ENCODE data around the gene LDLRAD3.

Gene LDLRAD3

DNA sequence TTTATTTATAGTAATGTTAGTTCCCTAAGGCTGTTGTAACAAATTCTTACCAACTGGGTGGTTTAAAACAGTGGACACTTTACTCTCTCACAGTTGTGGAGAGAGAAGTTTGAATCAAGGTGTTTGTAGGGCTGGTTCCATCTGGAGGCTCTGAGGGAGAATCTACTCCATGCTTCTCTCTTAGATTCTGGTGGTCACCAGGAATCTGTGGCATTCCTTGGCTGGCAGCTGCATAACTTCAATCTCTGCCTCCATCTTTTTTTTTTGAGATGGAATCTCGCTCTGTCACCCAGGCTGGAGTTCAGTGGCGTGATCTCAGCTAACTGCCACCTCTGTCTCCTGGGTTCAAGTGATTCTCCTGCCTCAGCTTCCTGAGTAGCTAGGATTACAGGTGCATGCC, 46.3 kb downstream of the LDLRAD3 start:
- no peak for TF ChIP-seq EZH2phosphoT487 (IDR thresholded peaks at IDR 0.05; ENCODE audit: borderline replicate concordance, low read length)
- TF ChIP-seq, protein P1, sequence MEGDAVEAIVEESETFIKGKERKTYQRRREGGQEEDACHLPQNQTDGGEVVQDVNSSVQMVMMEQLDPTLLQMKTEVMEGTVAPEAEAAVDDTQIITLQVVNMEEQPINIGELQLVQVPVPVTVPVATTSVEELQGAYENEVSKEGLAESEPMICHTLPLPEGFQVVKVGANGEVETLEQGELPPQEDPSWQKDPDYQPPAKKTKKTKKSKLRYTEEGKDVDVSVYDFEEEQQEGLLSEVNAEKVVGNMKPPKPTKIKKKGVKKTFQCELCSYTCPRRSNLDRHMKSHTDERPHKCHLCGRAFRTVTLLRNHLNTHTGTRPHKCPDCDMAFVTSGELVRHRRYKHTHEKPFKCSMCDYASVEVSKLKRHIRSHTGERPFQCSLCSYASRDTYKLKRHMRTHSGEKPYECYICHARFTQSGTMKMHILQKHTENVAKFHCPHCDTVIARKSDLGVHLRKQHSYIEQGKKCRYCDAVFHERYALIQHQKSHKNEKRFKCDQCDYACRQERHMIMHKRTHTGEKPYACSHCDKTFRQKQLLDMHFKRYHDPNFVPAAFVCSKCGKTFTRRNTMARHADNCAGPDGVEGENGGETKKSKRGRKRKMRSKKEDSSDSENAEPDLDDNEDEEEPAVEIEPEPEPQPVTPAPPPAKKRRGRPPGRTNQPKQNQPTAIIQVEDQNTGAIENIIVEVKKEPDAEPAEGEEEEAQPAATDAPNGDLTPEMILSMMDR (IDR thresholded peaks at IDR 0.05; ENCODE audit: low read depth, low read length, poor library complexity, severe bottlenecking), result no peak
- Histone ChIP-seq H3K4me1 (ENCODE audit: control insufficient read depth, low read length) (no peaks in the 10 kb centered on the region), H3F3A (ENCODE audit: control insufficient read depth, insufficient read depth) (no peaks in the 10 kb centered on the region), H3K79me2 (ENCODE audit: control insufficient read depth, low read length) (no peaks in the 10 kb centered on the region), H3K27me3 (ENCODE audit: control insufficient read depth, low read length) (no peaks in the 10 kb centered on the region), H3K36me3 (ENCODE audit: control insufficient read depth, low read length) (no peaks in the 10 kb centered on the region), H3K9me2 (replicated peaks; ENCODE audit: control insufficient read depth, low read length) (no peaks in the 10 kb centered on the region), H3K9me3 (ENCODE audit: control insufficient read depth, insufficient read depth, low read length) (no peaks in the 10 kb centered on the region; the same call in 1 of the 2 replicates), H3K4me3 (ENCODE audit: low read length) (no peak overlapping the region), H3K4me2 (ENCODE audit: low read length) (no peak overlapping the region), H3K27ac (ENCODE audit: low read depth, low read length) (no peak overlapping the region), H4K20me1 (ENCODE audit: control insufficient read depth, insufficient read depth, low read depth, low read length) (no peaks in the 10 kb centered on the region)

DNA sequence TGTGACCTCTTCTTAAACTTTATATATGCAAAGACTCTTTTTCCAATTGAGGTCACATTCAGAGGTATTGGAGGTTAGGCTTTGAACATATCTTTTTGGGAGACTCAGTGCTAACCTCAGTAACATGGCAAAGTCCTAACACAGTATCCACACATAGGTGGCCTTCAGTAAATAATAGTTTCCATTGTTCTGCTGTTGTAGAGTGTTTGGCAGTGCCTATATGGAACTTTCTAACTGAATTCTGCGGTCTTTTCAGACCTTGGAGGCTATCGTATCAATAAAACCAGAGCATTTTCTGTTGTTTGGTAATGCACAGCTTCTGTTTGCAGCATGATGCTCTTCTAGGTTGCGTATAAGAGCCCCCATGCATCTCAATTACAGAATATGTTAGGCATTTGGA, 47.0 kb downstream of the LDLRAD3 start:
- no peaks in the 10 kb centered on the region for H3K9me3 ChIP-seq (ENCODE audit: control insufficient read depth, insufficient read depth, low read length)
- H3K36me3 ChIP-seq (ENCODE audit: control insufficient read depth, low read length), result no peaks in the 10 kb centered on the region
- no peaks in the 10 kb centered on the region for H3K4me1 ChIP-seq (ENCODE audit: control insufficient read depth, low read length)
- TF ChIP-seq, protein P1 (IDR thresholded peaks at IDR 0.05; ENCODE audit: low read depth, low read length, poor library complexity, severe bottlenecking), result no peak
- no peak for TF ChIP-seq EZH2phosphoT487 (IDR thresholded peaks at IDR 0.05; ENCODE audit: borderline replicate concordance, low read length)
- H3K9me2 ChIP-seq (replicated peaks; ENCODE audit: control insufficient read depth, low read length), result no peaks in the 10 kb centered on the region
- no peaks in the 10 kb centered on the region for H3K27me3 ChIP-seq (ENCODE audit: control insufficient read depth, low read length)
- H3K4me2 ChIP-seq (ENCODE audit: low read length), result no peak overlapping the region
- no peaks in the 10 kb centered on the region for H3F3A ChIP-seq (ENCODE audit: control insufficient read depth, insufficient read depth)
- H3K79me2 ChIP-seq (ENCODE audit: control insufficient read depth, low read length), result no peaks in the 10 kb centered on the region
- no peak overlapping the region for H3K4me3 ChIP-seq (ENCODE audit: low read length)
- H3K27ac ChIP-seq (ENCODE audit: low read depth, low read length), result no peak overlapping the region
- no peaks in the 10 kb centered on the region for H4K20me1 ChIP-seq (ENCODE audit: control insufficient read depth, insufficient read depth, low read depth, low read length)

DNA sequence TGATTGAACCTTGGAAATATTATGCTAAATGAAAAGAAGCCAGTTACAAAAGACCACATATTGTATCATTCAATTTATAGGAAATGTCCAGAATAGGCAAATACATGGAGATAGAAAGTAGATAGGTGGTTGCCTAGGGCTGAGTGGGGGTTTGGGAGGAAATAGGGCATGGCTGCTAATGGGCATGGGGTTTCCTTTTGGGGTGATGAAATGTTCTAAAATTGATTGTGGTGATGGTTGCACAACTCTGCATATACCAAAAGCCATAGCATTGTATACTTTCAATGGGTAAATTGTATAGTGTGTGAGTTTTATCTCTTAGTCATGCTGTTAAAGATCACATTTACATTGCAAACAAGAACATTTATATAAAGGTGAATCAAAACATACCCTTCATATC, 48.7 kb downstream of the LDLRAD3 start:
- H3K79me2 ChIP-seq (ENCODE audit: control insufficient read depth, low read length), result no peaks in the 10 kb centered on the region
- no peak overlapping the region for H3K27ac ChIP-seq (ENCODE audit: low read depth, low read length)
- H3K27me3 ChIP-seq (ENCODE audit: control insufficient read depth, low read length), result no peaks in the 10 kb centered on the region
- H3K9me2 ChIP-seq (replicated peaks; ENCODE audit: control insufficient read depth, low read length), result no peaks in the 10 kb centered on the region
- no peaks in the 10 kb centered on the region for H3K4me1 ChIP-seq (ENCODE audit: control insufficient read depth, low read length)
- no peaks in the 10 kb centered on the region for H3K36me3 ChIP-seq (ENCODE audit: control insufficient read depth, low read length)
- H3K4me3 ChIP-seq (ENCODE audit: low read length), result no peak overlapping the region
- no peaks in the 10 kb centered on the region for H3K9me3 ChIP-seq (ENCODE audit: control insufficient read depth, insufficient read depth, low read length)
- H3F3A ChIP-seq (ENCODE audit: control insufficient read depth, insufficient read depth), result no peaks in the 10 kb centered on the region
- TF ChIP-seq EZH2phosphoT487 (IDR thresholded peaks at IDR 0.05; ENCODE audit: borderline replicate concordance, low read length), result no peak
- TF ChIP-seq, protein P1 (IDR thresholded peaks at IDR 0.05; ENCODE audit: low read depth, low read length, poor library complexity, severe bottlenecking), result no peak
- no peak overlapping the region for H3K4me2 ChIP-seq (ENCODE audit: low read length)
- no peaks in the 10 kb centered on the region for H4K20me1 ChIP-seq (ENCODE audit: control insufficient read depth, insufficient read depth, low read depth, low read length)

DNA sequence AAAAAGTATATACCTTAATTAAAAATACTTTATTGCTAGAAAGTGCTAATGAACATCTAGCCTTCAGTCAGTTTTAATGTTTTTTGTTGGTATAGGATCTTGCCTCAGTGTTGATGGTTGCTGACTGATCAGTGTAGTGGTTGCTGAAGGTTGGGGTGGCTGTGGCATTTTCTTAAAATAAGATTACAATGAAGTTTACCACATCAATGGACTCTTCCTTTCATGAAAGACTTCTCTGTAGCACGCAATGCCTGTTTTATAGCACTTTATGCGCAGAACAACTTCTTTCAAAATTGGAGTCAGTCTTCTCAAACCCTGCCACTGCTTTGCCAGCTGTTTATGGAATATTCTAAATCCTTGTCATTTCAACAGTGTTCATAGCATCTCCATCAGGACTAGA, 50.6 kb downstream of the LDLRAD3 start:
- Histone ChIP-seq H3K36me3 (ENCODE audit: control insufficient read depth, low read length) (no peaks in the 10 kb centered on the region), H3F3A (ENCODE audit: control insufficient read depth, insufficient read depth) (no peaks in the 10 kb centered on the region), H3K4me3 (ENCODE audit: low read length) (no peak overlapping the region), H3K79me2 (ENCODE audit: control insufficient read depth, low read length) (no peaks in the 10 kb centered on the region), H4K20me1 (ENCODE audit: control insufficient read depth, insufficient read depth, low read depth, low read length) (no peaks in the 10 kb centered on the region), H3K9me3 (ENCODE audit: control insufficient read depth, insufficient read depth, low read length) (no peaks in the 10 kb centered on the region), H3K9me2 (replicated peaks; ENCODE audit: control insufficient read depth, low read length) (no peaks in the 10 kb centered on the region), H3K4me1 (ENCODE audit: control insufficient read depth, low read length) (no peaks in the 10 kb centered on the region), H3K4me2 (ENCODE audit: low read length) (no peak overlapping the region), H3K27me3 (ENCODE audit: control insufficient read depth, low read length) (no peaks in the 10 kb centered on the region), H3K27ac (ENCODE audit: low read depth, low read length) (no peak overlapping the region)
- TF ChIP-seq, protein P1 (IDR thresholded peaks at IDR 0.05; ENCODE audit: low read depth, low read length, poor library complexity, severe bottlenecking), result no peak
- no peak for TF ChIP-seq EZH2phosphoT487 (IDR thresholded peaks at IDR 0.05; ENCODE audit: borderline replicate concordance, low read length)

Measured in DOHH2 (cell line).